Naive B cell (primary cell): Measurements from ENCODE around the gene BEND6. TPM values are rescaled to one million over a fixed set of nuclear protein-coding genes. Genes with fewer than 3 reads are reported as not detected.

Experiments
- ATAC-seq, 2 donors: fragments of 150-1000 bp; cut with Tn5 transposase; 2 replicates each; pipeline ENCODE4 v1.10.0; 2021; ENCODE audit warnings: low read depth in 2 of 2, mild to moderate bottlenecking in 2 of 2, moderate library complexity in 2 of 2
- DNase-seq: peaks from one replicate; pipeline ENCODE4 v3.0.0; 2022
- H3K27ac Mint-ChIP-seq, 6 donors: one replicate each; pipeline ENCODE4 v1.8.0; 2020 to 2022; ENCODE audit warnings: mild to moderate bottlenecking in 6 of 6, mixed read lengths in 6 of 6, moderate library complexity in 5 of 6, inconsistent platforms in 2 of 6
- H3K27me3 Mint-ChIP-seq, 3 donors: one replicate each; pipeline ENCODE4 v1.8.0; 2021 to 2022; ENCODE audit warnings: mixed read lengths in 3 of 3, mild to moderate bottlenecking in 1 of 3
- H3K36me3 Mint-ChIP-seq, 2 donors: one replicate each; pipeline ENCODE4 v1.8.0; 2020 to 2022; ENCODE audit warnings: mixed read lengths in 2 of 2, inconsistent platforms in 1 of 2, mild to moderate bottlenecking in 1 of 2
- H3K4me1 Mint-ChIP-seq, 3 donors: one replicate each; pipeline ENCODE4 v1.8.0; 2020 to 2022; ENCODE audit warnings: mixed read lengths in 3 of 3, inconsistent platforms in 1 of 3, mild to moderate bottlenecking in 1 of 3, moderate library complexity in 1 of 3
- H3K4me3 Mint-ChIP-seq, 8 donors: one replicate each; pipeline ENCODE4 v1.8.0; 2020 to 2022; ENCODE audit warnings: mild to moderate bottlenecking in 8 of 8, mixed read lengths in 8 of 8, moderate library complexity in 8 of 8, inconsistent platforms in 2 of 8
- H3K9me3 Mint-ChIP-seq, 7 donors: one replicate each; pipeline ENCODE4 v1.8.0; 2020 to 2022; ENCODE audit warnings: mixed read lengths in 7 of 7, mild to moderate bottlenecking in 5 of 7, inconsistent platforms in 2 of 7, moderate library complexity in 1 of 7
- polyA plus RNA-seq, 6 donors: library from polyadenylated mRNA; unstranded; fragments of 300-500 nt; fragmentation: Illumina TruSeq; gene quantifications; one replicate each; pipeline ENCODE4 v1.2.3, GENCODE V29; 2021; ENCODE audit warnings: low read depth in 6 of 6

BEND6 gene
- not detected for polyA plus RNA-seq

- Mint-ChIP-seq H3K27me3 (peaks cover 47 to 62% (median 56%) of the 10 kb centered on the region in 3 donors), H3K36me3 (peaks cover 0 to 8% of the 10 kb centered on the region in 2 donors), H3K27ac (peak within 1 kb of the TSS in 4 of 6 donors; percentile 24 to 79 (median 69)), H3K9me3 (peaks cover 0 to 2% (median 0%) of the 10 kb centered on the region in 7 donors), H3K4me3 (peak within 1 kb of the TSS; percentile 90 to 95 (median 93)), H3K4me1 (peaks cover 14 to 22% (median 21%) of the 10 kb centered on the region in 3 donors)
- ATAC-seq (peak; percentile 65 to 71), DNase-seq (no peak)
Measured at GRCh38 chr6:56954403-56955170, at the start of gene BEND6. Gene BEND6, plus strand, starts transcription at chr6:56955107. Its CDS starts 26,704 bp downstream, at chr6:56981811.

- H3K27me3 Mint-ChIP-seq: peaks cover 10 to 15% (median 11%) of the 10 kb centered on the region in 3 donors
- DNase-seq (no peak), ATAC-seq (no peak)
- peaks cover 0 to 4% (median 0%) of the 10 kb centered on the region in 3 donors for H3K4me1 Mint-ChIP-seq
- H3K36me3 Mint-ChIP-seq: no peaks in the 10 kb centered on the region
- no peak overlapping the region for H3K4me3 Mint-ChIP-seq
- H3K27ac Mint-ChIP-seq: no peak overlapping the region
- H3K9me3 Mint-ChIP-seq: no peaks in the 10 kb centered on the region
Measured at GRCh38 chr6:56905378-56905777, 49.5 kb upstream of the BEND6 start.

- ATAC-seq (no peak), DNase-seq (no peak)
- no peaks in the 10 kb centered on the region for H3K9me3 Mint-ChIP-seq
- H3K36me3 Mint-ChIP-seq: no peaks in the 10 kb centered on the region
- peaks cover 0 to 4% (median 0%) of the 10 kb centered on the region in 3 donors for H3K4me1 Mint-ChIP-seq
- no peak overlapping the region for H3K27ac Mint-ChIP-seq
- no peak overlapping the region for H3K4me3 Mint-ChIP-seq
- peaks cover 5 to 15% (median 10%) of the 10 kb centered on the region in 3 donors for H3K27me3 Mint-ChIP-seq
Measured at GRCh38 chr6:56906752-56907151, 48.2 kb upstream of the BEND6 start.

GRCh38 chr6:56909115-56909907, 45.6 kb upstream of the BEND6 start:
- H3K27ac Mint-ChIP-seq: peak overlapping the region in 1 of 6 donors; percentile 18
- no peak overlapping the region for H3K4me3 Mint-ChIP-seq
- H3K4me1 Mint-ChIP-seq: peaks cover 0 to 4% (median 0%) of the 10 kb centered on the region in 3 donors
- no peaks in the 10 kb centered on the region for H3K36me3 Mint-ChIP-seq
- peaks cover 5 to 16% (median 15%) of the 10 kb centered on the region in 3 donors for H3K27me3 Mint-ChIP-seq
- DNase-seq (no peak), ATAC-seq (no peak)
- no peaks in the 10 kb centered on the region for H3K9me3 Mint-ChIP-seq

- no peak overlapping the region for H3K27ac Mint-ChIP-seq
- H3K4me1 Mint-ChIP-seq: no peaks in the 10 kb centered on the region
- ATAC-seq (no peak), DNase-seq (no peak)
- H3K4me3 Mint-ChIP-seq: no peak overlapping the region
- H3K36me3 Mint-ChIP-seq: no peaks in the 10 kb centered on the region
- no peaks in the 10 kb centered on the region for H3K9me3 Mint-ChIP-seq
- H3K27me3 Mint-ChIP-seq: peaks cover 1 to 11% (median 2%) of the 10 kb centered on the region in 3 donors
Measured at GRCh38 chr6:56911847-56912246, 43.1 kb upstream of the BEND6 start.

GRCh38 chr6:56913285-56914074, 41.4 kb upstream of the BEND6 start:
- H3K36me3 Mint-ChIP-seq: no peaks in the 10 kb centered on the region
- no peak for DNase-seq
- no peak for ATAC-seq
- no peaks in the 10 kb centered on the region for H3K9me3 Mint-ChIP-seq
- H3K27ac Mint-ChIP-seq: no peak overlapping the region
- no peaks in the 10 kb centered on the region for H3K4me1 Mint-ChIP-seq
- peaks cover 0 to 10% (median 0%) of the 10 kb centered on the region in 3 donors for H3K27me3 Mint-ChIP-seq
- H3K4me3 Mint-ChIP-seq: no peak overlapping the region

GRCh38 chr6:56914798-56915658, 39.9 kb upstream of the BEND6 start:
- Mint-ChIP-seq H3K4me3 (no peak overlapping the region), H3K36me3 (no peaks in the 10 kb centered on the region), H3K9me3 (no peaks in the 10 kb centered on the region), H3K27ac (no peak overlapping the region), H3K27me3 (peaks cover 0 to 10% (median 0%) of the 10 kb centered on the region in 3 donors), H3K4me1 (no peaks in the 10 kb centered on the region)
- ATAC-seq (no peak), DNase-seq (no peak)

GRCh38 chr6:56915832-56916231, 39.1 kb upstream of the BEND6 start:
- ATAC-seq (no peak), DNase-seq (no peak)
- H3K9me3 Mint-ChIP-seq: no peaks in the 10 kb centered on the region
- no peaks in the 10 kb centered on the region for H3K36me3 Mint-ChIP-seq
- no peak overlapping the region for H3K27ac Mint-ChIP-seq
- H3K4me1 Mint-ChIP-seq: no peaks in the 10 kb centered on the region
- H3K4me3 Mint-ChIP-seq: no peak overlapping the region
- H3K27me3 Mint-ChIP-seq: peaks cover 0 to 10% (median 0%) of the 10 kb centered on the region in 3 donors

- H3K36me3 Mint-ChIP-seq: no peaks in the 10 kb centered on the region
- no peak for DNase-seq
- H3K4me1 Mint-ChIP-seq: no peaks in the 10 kb centered on the region
- H3K27ac Mint-ChIP-seq: no peak overlapping the region
- H3K9me3 Mint-ChIP-seq: no peaks in the 10 kb centered on the region
- H3K4me3 Mint-ChIP-seq: no peak overlapping the region
- peaks cover 0 to 12% (median 5%) of the 10 kb centered on the region in 3 donors for H3K27me3 Mint-ChIP-seq
- ATAC-seq: no peak
Measured at GRCh38 chr6:56916849-56917551, 37.9 kb upstream of the BEND6 start.

GRCh38 chr6:56922645-56923044, 32.3 kb upstream of the BEND6 start:
- H3K36me3 Mint-ChIP-seq: no peaks in the 10 kb centered on the region
- no peaks in the 10 kb centered on the region for H3K4me1 Mint-ChIP-seq
- H3K9me3 Mint-ChIP-seq: no peaks in the 10 kb centered on the region
- ATAC-seq (no peak), DNase-seq (no peak)
- H3K4me3 Mint-ChIP-seq: no peak overlapping the region
- peaks cover 6 to 35% (median 30%) of the 10 kb centered on the region in 3 donors for H3K27me3 Mint-ChIP-seq
- no peak overlapping the region for H3K27ac Mint-ChIP-seq

- Mint-ChIP-seq H3K4me3 (no peak overlapping the region), H3K27me3 (peaks cover 13 to 38% (median 34%) of the 10 kb centered on the region in 3 donors), H3K4me1 (no peaks in the 10 kb centered on the region), H3K27ac (no peak overlapping the region), H3K36me3 (no peaks in the 10 kb centered on the region), H3K9me3 (no peaks in the 10 kb centered on the region)
- no peak for DNase-seq
- ATAC-seq: no peak
Measured at GRCh38 chr6:56923565-56923964, 31.3 kb upstream of the BEND6 start.
